Neutrophil (primary cell): ENCODE results near the gene KRT23.

Source experiments
- H3K27ac ChIP-seq: fragments of 200-600 bp; sonication (generic); 2 replicates; pipeline ENCODE4 v1.5.1; 2016; ENCODE audit warnings: mild to moderate bottlenecking, moderate library complexity
- H3K27me3 ChIP-seq: fragments of 200-600 bp; sonication (generic); 2 replicates; pipeline ENCODE4 v1.6.0; 2016; ENCODE audit warnings: mild to moderate bottlenecking
- H3K36me3 ChIP-seq: fragments of 200-600 bp; sonication (generic); 2 replicates; pipeline ENCODE4 v1.5.1; 2017
- H3K4me1 ChIP-seq, 2 experiments: fragments of 200-600 bp in 1 of 2; sonication (generic) in 1 of 2; 1 replicate in 1 of 2; 2 replicates in 1 of 2; pipeline versions ENCODE4 v1.5.1 to v1.6.1; 2013 to 2016; ENCODE audit warnings: low read depth in 1 of 2, low read length in 1 of 2, mild to moderate bottlenecking in 1 of 2, moderate library complexity in 1 of 2; ENCODE audit not compliant: control insufficient read depth in 1 of 2, insufficient read depth in 1 of 2
- H3K4me3 ChIP-seq, 2 experiments: fragments of 200-600 bp in 1 of 2; sonication (generic) in 1 of 2; 1 replicate in 1 of 2; 2 replicates in 1 of 2; pipeline ENCODE4 v1.5.1; 2013 to 2016; ENCODE audit warnings: low read depth in 1 of 2, low read length in 1 of 2, mild to moderate bottlenecking in 1 of 2, moderate library complexity in 1 of 2
- H3K9me3 ChIP-seq: fragments of 200-600 bp; sonication (generic); 2 replicates; pipeline ENCODE4 v1.5.1; 2016
- CTCF ChIP-seq: fragments of 200-600 bp; sonication (generic); IDR thresholded peaks from 2 replicates; pipeline ENCODE4 v1.5.1; 2016; ENCODE audit warnings: antibody characterized with exemption

KRT23 gene

GRCh38 chr17:40980117-40980516, 42.7 kb upstream of the KRT23 start:
- no peaks in the 10 kb centered on the region for H3K9me3 ChIP-seq
- TF ChIP-seq CTCF: no peak
- H3K27ac ChIP-seq: no peak overlapping the region
- H3K27me3 ChIP-seq: peaks cover 71% of the 10 kb centered on the region
- H3K4me3 ChIP-seq: no peak overlapping the region
- H3K36me3 ChIP-seq: no peaks in the 10 kb centered on the region
- H3K4me1 ChIP-seq: no peaks in the 10 kb centered on the region

GRCh38 chr17:40978575-40979151, 41.2 kb upstream of the KRT23 start:
- no peaks in the 10 kb centered on the region for H3K36me3 ChIP-seq
- TF ChIP-seq CTCF: no peak
- no peaks in the 10 kb centered on the region for H3K9me3 ChIP-seq
- no peak overlapping the region for H3K4me3 ChIP-seq
- H3K4me1 ChIP-seq: no peaks in the 10 kb centered on the region
- peaks cover 56% of the 10 kb centered on the region for H3K27me3 ChIP-seq
- no peak overlapping the region for H3K27ac ChIP-seq

- Histone ChIP-seq H3K27me3 (peaks cover 45% of the 10 kb centered on the region), H3K4me3 (no peak overlapping the region), H3K4me1 (no peaks in the 10 kb centered on the region), H3K36me3 (no peaks in the 10 kb centered on the region), H3K9me3 (no peaks in the 10 kb centered on the region), H3K27ac (no peak overlapping the region)
- no peak for TF ChIP-seq CTCF
These were observed 38.1 kb upstream of the KRT23 start for GRCh38 chr17:40975516-40975915.

GRCh38 chr17:40974366-40974765, 36.9 kb upstream of the KRT23 start:
- H3K4me1 ChIP-seq: no peaks in the 10 kb centered on the region
- H3K36me3 ChIP-seq: no peaks in the 10 kb centered on the region
- no peak overlapping the region for H3K27ac ChIP-seq
- no peaks in the 10 kb centered on the region for H3K9me3 ChIP-seq
- no peak overlapping the region for H3K4me3 ChIP-seq
- TF ChIP-seq CTCF: no peak
- peaks cover 48% of the 10 kb centered on the region for H3K27me3 ChIP-seq

- Histone ChIP-seq H3K4me3 (no peak overlapping the region), H3K36me3 (no peaks in the 10 kb centered on the region), H3K4me1 (no peaks in the 10 kb centered on the region), H3K9me3 (no peaks in the 10 kb centered on the region), H3K27me3 (peaks cover 49% of the 10 kb centered on the region), H3K27ac (no peak overlapping the region)
- no peak for TF ChIP-seq CTCF
These were observed 30.1 kb upstream of the KRT23 start for GRCh38 chr17:40967582-40967981.

GRCh38 chr17:40966848-40967247, 29.4 kb upstream of the KRT23 start, which contains the start of gene KRT39:
TSS of gene KRT39 (minus strand) at chr17:40966948. CDS start at chr17:40966856, 92 bp downstream.
- H3K27ac ChIP-seq: no peak within 1 kb of the TSS
- no peak for TF ChIP-seq CTCF
- no peaks in the 10 kb centered on the region for H3K9me3 ChIP-seq
- no peaks in the 10 kb centered on the region for H3K36me3 ChIP-seq
- peaks cover 0 to 2% of the 10 kb centered on the region in 2 experiments for H3K4me1 ChIP-seq
- peaks cover 42% of the 10 kb centered on the region for H3K27me3 ChIP-seq
- no peak within 1 kb of the TSS for H3K4me3 ChIP-seq
